Measurements from ENCODE around the gene TBX10. TPM values are rescaled to one million over a fixed set of nuclear protein-coding genes. Genes with fewer than 3 reads are reported as not detected.

TBX10 gene
- total RNA-seq, 1 donor from 2014 or later: not detected

- intact Hi-C loops (cut with DNase I): no loop called here
- no peak for ATAC-seq
Observed at GRCh38 chr11:67657300-67657699, 17.7 kb upstream of the TBX10 start.

GRCh38 chr11:67656278-67656922 lies 16.8 kb upstream of the TBX10 start:
- TF ChIP-seq CTCF (IDR thresholded peaks at IDR 0.05): no peak
- intact Hi-C loops (cut with DNase I): no loop called here
- DNase-seq (no peak), ATAC-seq (no peak)
- Histone ChIP-seq H3K36me3 (no peaks in the 10 kb centered on the region), H3K9me3 (no peaks in the 10 kb centered on the region), H3K4me1 (no peaks in the 10 kb centered on the region), H3K4me3 (no peak overlapping the region), H3K27me3 (ENCODE audit: low read depth) (no peaks in the 10 kb centered on the region), H3K27ac (no peak overlapping the region)

More at GRCh38 chr11:67657300-67657699, 17.7 kb upstream of the TBX10 start:
- H3K4me1 ChIP-seq: no peaks in the 10 kb centered on the region
- H3K36me3 ChIP-seq: no peaks in the 10 kb centered on the region
- TF ChIP-seq CTCF (IDR thresholded peaks at IDR 0.05): no peak
- no peak overlapping the region for H3K4me3 ChIP-seq
- DNase-seq: no peak
- H3K9me3 ChIP-seq: no peaks in the 10 kb centered on the region
- H3K27me3 ChIP-seq (ENCODE audit: low read depth): no peaks in the 10 kb centered on the region
- H3K27ac ChIP-seq: no peak overlapping the region

GRCh38 chr11:67654225-67654624 lies 14.7 kb upstream of the TBX10 start:
- H3K27ac ChIP-seq: no peak overlapping the region
- DNase-seq (no peak), ATAC-seq (no peak)
- no peaks in the 10 kb centered on the region for H3K36me3 ChIP-seq
- no peak overlapping the region for H3K4me3 ChIP-seq
- TF ChIP-seq CTCF (IDR thresholded peaks at IDR 0.05): no peak
- intact Hi-C loops (cut with DNase I): no loop called here
- no peaks in the 10 kb centered on the region for H3K27me3 ChIP-seq (ENCODE audit: low read depth)
- no peaks in the 10 kb centered on the region for H3K4me1 ChIP-seq
- H3K9me3 ChIP-seq: no peaks in the 10 kb centered on the region

GRCh38 chr11:67652965-67653845 lies 13.6 kb upstream of the TBX10 start:
- no peaks in the 10 kb centered on the region for H3K4me1 ChIP-seq
- no peak for TF ChIP-seq CTCF (IDR thresholded peaks at IDR 0.05)
- H3K27me3 ChIP-seq (ENCODE audit: low read depth): peaks cover 9% of the 10 kb centered on the region
- intact Hi-C loops (cut with DNase I): no loop called here
- no peak overlapping the region for H3K4me3 ChIP-seq
- ATAC-seq: no peak
- H3K36me3 ChIP-seq: no peaks in the 10 kb centered on the region
- H3K9me3 ChIP-seq: no peaks in the 10 kb centered on the region
- no peak overlapping the region for H3K27ac ChIP-seq
- DNase-seq: no peak

GRCh38 chr11:67651976-67652781 lies 12.6 kb upstream of the TBX10 start:
- ATAC-seq (no peak), DNase-seq (no peak)
- intact Hi-C loops (cut with DNase I): no loop called here
- Histone ChIP-seq H3K4me1 (no peaks in the 10 kb centered on the region), H3K4me3 (no peak overlapping the region), H3K9me3 (no peaks in the 10 kb centered on the region), H3K27me3 (ENCODE audit: low read depth) (peaks cover 17% of the 10 kb centered on the region), H3K36me3 (no peaks in the 10 kb centered on the region), H3K27ac (no peak overlapping the region)
- TF ChIP-seq CTCF (IDR thresholded peaks at IDR 0.05): no peak

Data from lower lobe of right lung (tissue), 2 donors.